H1 (cell line): Measurements from ENCODE around the gene NHEJ1. TPM values are rescaled to one million over a fixed set of nuclear protein-coding genes. Genes with fewer than 3 reads are reported as not detected.
A peak's percentile ranks its signal among the peaks of the same experiment; 100 is the strongest.

Experiments
- ASH2L ChIP-seq: fragments of 200-600, 300-600 bp; sonication (generic); IDR thresholded peaks from one replicate; pipeline ENCODE4 v1.7.1; 2017; ENCODE audit warnings: low read length
- BCL11A ChIP-seq, 2 experiments: IDR thresholded peaks; one replicate each; pipeline ENCODE4 v1.6.1; 2011; ENCODE audit warnings: low read depth in 2 of 2, low read length in 2 of 2, mild to moderate bottlenecking in 2 of 2
- CBX8 ChIP-seq: fragments of 300-800, 300-1000 bp; sonication (generic); IDR thresholded peaks from 2 replicates; pipeline ENCODE4 v1.7.1; 2016; ENCODE audit warnings: low read depth, low read length, borderline replicate concordance
- CEBPB ChIP-seq: IDR thresholded peaks from 2 replicates; pipeline ENCODE4 v1.6.1; 2012; ENCODE audit warnings: low read depth, low read length
- CTCF ChIP-seq, 3 experiments: IDR thresholded peaks; 1 replicate in 2 of 3; 2 replicates in 1 of 3; pipeline versions ENCODE4 v1.5.1 to v1.6.1; 2011; ENCODE audit warnings: low read length in 3 of 3, mild to moderate bottlenecking in 3 of 3, inconsistent platforms in 2 of 3, low read depth in 1 of 3, moderate library complexity in 1 of 3; ENCODE audit not compliant: insufficient read depth in 1 of 3; ENCODE audit errors: control extremely low read depth in 1 of 3
- MAFK ChIP-seq: IDR thresholded peaks from 2 replicates; pipeline ENCODE4 v1.6.1; 2012; ENCODE audit warnings: low read depth, mild to moderate bottlenecking, improper control_type of control experiment, low read length
- MAX ChIP-seq: IDR thresholded peaks from 2 replicates; pipeline ENCODE4 v1.6.1; 2012; ENCODE audit warnings: inconsistent platforms
- NANOG ChIP-seq: IDR thresholded peaks from 2 replicates; pipeline ENCODE4 v1.6.1; 2011; ENCODE audit warnings: low read length, low read depth, mild to moderate bottlenecking, inconsistent platforms; ENCODE audit not compliant: insufficient read depth, poor library complexity, severe bottlenecking
- RAD21 ChIP-seq, 2 experiments: IDR thresholded peaks in 1 of 2; conservative IDR thresholded peaks in 1 of 2; 2 replicates each; pipeline ENCODE4 v1.6.1; 2011; ENCODE audit warnings: low read depth in 2 of 2, low read length in 2 of 2, improper control_type of control experiment in 1 of 2, inconsistent platforms in 1 of 2, mild to moderate bottlenecking in 1 of 2, moderate library complexity in 1 of 2
- RBBP5 ChIP-seq: IDR thresholded peaks from 2 replicates; pipeline ENCODE4 v1.7.1; 2012; ENCODE audit warnings: low read depth, mild to moderate bottlenecking, inconsistent platforms, low read length, moderate library complexity, borderline replicate concordance
- RFX5 ChIP-seq: IDR thresholded peaks from 2 replicates; pipeline ENCODE4 v1.6.1; 2011; ENCODE audit warnings: low read depth, low read length, improper control_type of control experiment, borderline replicate concordance
- SP1 ChIP-seq: IDR thresholded peaks from 2 replicates; pipeline ENCODE4 v1.6.1; 2011; ENCODE audit warnings: low read depth, low read length
- SRF ChIP-seq: IDR thresholded peaks from 2 replicates; pipeline ENCODE4 v1.6.1; 2011; ENCODE audit warnings: mild to moderate bottlenecking, low read depth, low read length, moderate library complexity
- SUZ12 ChIP-seq: fragments of 200-600 bp; sonication (generic); IDR thresholded peaks from 2 replicates; pipeline ENCODE4 v1.6.1; 2012; ENCODE audit warnings: mild to moderate bottlenecking, inconsistent platforms, low read length, moderate library complexity, mixed read lengths
- TAF7 ChIP-seq: optimal IDR thresholded peaks from 2 replicates; pipeline ENCODE3; 2011; ENCODE audit warnings: low read depth, mild to moderate bottlenecking, inconsistent platforms, low read length, moderate library complexity, borderline replicate concordance
- TBP ChIP-seq: IDR thresholded peaks from 2 replicates; pipeline ENCODE4 v1.6.1; 2011; ENCODE audit warnings: low read depth, low read length, improper control_type of control experiment
- TEAD4 ChIP-seq: IDR thresholded peaks from 2 replicates; pipeline ENCODE4 v1.6.1; 2012; ENCODE audit warnings: low read depth, low read length, inconsistent platforms, mixed read lengths
- polyA plus RNA-seq, 7 experiments: library from polyadenylated mRNA; depleted of rRNA in 3 of 7; stranded (reverse) in 5 of 7; unstranded in 2 of 7; fragments of >200 nt in 5 of 7; fragments of 200-250 nt in 2 of 7; gene quantifications; 1 replicate in 5 of 7; 2 replicates in 1 of 7; 4 replicates in 1 of 7; pipeline versions ENCODE4 v1.2.1 to v1.2.3, GENCODE V29; 2011 to 2013; ENCODE audit warnings: missing spikeins in 2 of 7, mixed read lengths in 2 of 7
- total RNA-seq: library from RNA; stranded (reverse); fragmentation: NEBNext Ultra II Directional; extraction: Animal tissue kit (Norgen Biotek cat#: 25700); gene quantifications from 2 replicates; pipeline ENCODE4 v1.2.1, GENCODE V29; 2021
- TF ChIP-seq, protein P1 (sequence below): IDR thresholded peaks from 2 replicates; pipeline ENCODE4 v1.6.1; 2011; ENCODE audit warnings: low read depth, mild to moderate bottlenecking, low read length; ENCODE audit not compliant: insufficient read depth

The NHEJ1 gene
- total and polyA plus RNA-seq, 2 of the 8 experiments (the other 6 are each of a cell fraction or from before 2014, with no cell fraction given) = 22.7 to 24.1 TPM

DNA sequence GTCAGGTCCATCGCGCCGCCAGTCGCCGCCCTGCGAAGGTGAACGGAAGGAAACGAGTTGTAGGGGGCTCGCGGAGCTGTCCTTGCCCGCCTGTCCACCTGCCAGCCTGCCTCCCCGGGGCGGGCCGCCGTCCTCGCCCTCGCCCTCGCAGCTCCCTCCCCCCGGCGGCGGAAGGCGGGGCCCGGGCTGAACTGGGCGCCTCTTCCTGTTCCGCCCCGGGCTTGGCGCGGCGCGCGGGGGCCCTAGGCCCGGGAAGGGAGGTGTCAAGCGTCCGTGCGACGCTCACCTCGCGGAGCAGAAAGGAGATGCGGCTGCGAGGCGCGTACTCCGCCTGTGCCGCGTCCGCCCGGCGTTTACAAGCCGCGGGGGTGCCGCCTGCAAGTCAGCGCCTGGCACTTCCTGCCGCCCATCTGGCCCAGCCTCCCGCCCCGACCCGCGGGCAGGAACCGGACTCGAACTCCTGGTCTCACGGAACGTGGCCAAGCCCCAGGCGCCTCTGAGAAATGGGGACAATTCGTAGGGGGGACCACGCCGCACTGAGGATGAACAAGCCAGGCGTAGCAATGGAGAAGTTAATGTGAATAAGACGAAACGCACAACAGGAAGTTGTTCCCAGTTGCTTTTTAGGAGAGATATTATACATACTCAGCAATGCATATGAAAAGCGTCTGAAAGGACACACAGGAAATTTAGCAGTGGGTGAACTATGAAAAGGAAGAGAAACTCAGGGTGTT lies 16.4 kb upstream of the NHEJ1 start, which contains the start of gene CNPPD1 (continued):
- TF ChIP-seq ASH2L = peak; percentile 93
- TF ChIP-seq CBX8 = no peak
- TF ChIP-seq BCL11A (IDR thresholded peaks at IDR 0.05; ENCODE audit: low read depth in 2 of 2, low read length in 2 of 2) = no peak
- TF ChIP-seq TEAD4 = no peak
- TF ChIP-seq RFX5 = no peak
- TF ChIP-seq TBP = no peak
- 0 out of 2 replicates have a peak, but pooled peaks have one; percentile 49 for TF ChIP-seq RBBP5
- TF ChIP-seq SP1 = no peak
- peak; percentile 1 for TF ChIP-seq NANOG
- no peak for TF ChIP-seq MAFK
- no peak for TF ChIP-seq CTCF (IDR thresholded peaks at IDR 0.05; ENCODE audit: control extremely low read depth in 1 of 3, insufficient read depth in 1 of 3, low read depth in 1 of 3, low read length in 3 of 3)
- no peak for TF ChIP-seq SRF
- TF ChIP-seq, protein P1, sequence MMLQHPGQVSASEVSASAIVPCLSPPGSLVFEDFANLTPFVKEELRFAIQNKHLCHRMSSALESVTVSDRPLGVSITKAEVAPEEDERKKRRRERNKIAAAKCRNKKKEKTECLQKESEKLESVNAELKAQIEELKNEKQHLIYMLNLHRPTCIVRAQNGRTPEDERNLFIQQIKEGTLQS = no peak
- TF ChIP-seq RAD21 (IDR thresholded peaks at IDR 0.05 in 1 of 2, conservative IDR thresholded peaks at IDR 0.05 in 1 of 2; ENCODE audit: low read depth in 2 of 2, low read length in 2 of 2) = no peak
- peak; percentile 72; the same call in 1 of the 2 replicates for TF ChIP-seq MAX
- no peak for TF ChIP-seq TAF7
- no peak for TF ChIP-seq SUZ12
- TF ChIP-seq CEBPB = no peak
